NB4 (cell line): ENCODE measurements around the gene PARD3.

Source experiments
- CTCF ChIP-seq: IDR thresholded peaks from one replicate; pipeline ENCODE4 v1.5.1; 2012; ENCODE audit warnings: low read depth, low read length
- MAX ChIP-seq: IDR thresholded peaks from 2 replicates; pipeline ENCODE4 v1.6.1; 2011; ENCODE audit warnings: low read depth, low read length
- POLR2A ChIP-seq: IDR thresholded peaks from 2 replicates; pipeline ENCODE4 v1.6.1; 2011; ENCODE audit warnings: mild to moderate bottlenecking; ENCODE audit not compliant: insufficient read length; ENCODE audit errors: extremely low read depth

GRCh38 chr10:34742456-34742855 lies 72.6 kb downstream of the PARD3 start:
- TF ChIP-seq CTCF (no peak), MAX (no peak), POLR2A (no peak)
